Measurements from ENCODE around the gene MAPK1. TPM values are rescaled to one million over a fixed set of nuclear protein-coding genes. Genes with fewer than 3 reads are reported as not detected.
A peak's percentile ranks its signal among the peaks of the same experiment; 100 is the strongest.
"Not testable (repeated sequence)": the region's sequence is repeated elsewhere in the genome, so short reads cannot be mapped to it uniquely, and the experiment has no call there.

The MAPK1 gene
- total RNA-seq, 1 experiment from 2014 or later: 136 TPM

- Histone ChIP-seq H3K4me1 (no peaks in the 10 kb centered on the region), H3K36me3 (ENCODE audit: control insufficient read depth, insufficient read depth, low read length) (no peaks in the 10 kb centered on the region), H3K27me3 (replicated peaks; ENCODE audit: control insufficient read depth, insufficient read depth, low read length) (no peaks in the 10 kb centered on the region), H3K4me3 (ENCODE audit: low read depth, low read length) (no peak overlapping the region), H3K9me3 (no peaks in the 10 kb centered on the region)
- BruUV-seq (replicated peaks): no TSS peak
- intact Hi-C loops (cut with micrococcal nuclease; ENCODE audit: unreplicated experiment): loop anchor here (1.0 kb wide), 1 partner anchor 13 kb away; no protein-coding TSS in a partner anchor
- H3K27ac Mint-ChIP-seq (ENCODE audit: unreplicated experiment): no peak overlapping the region
- no peaks in the 10 kb centered on the region for H3K27me3 Mint-ChIP-seq (ENCODE audit: insufficient read depth, unreplicated experiment)
- TF ChIP-seq CTCF (IDR thresholded peaks at IDR 0.05; ENCODE audit: insufficient read depth in 1 of 2, low read depth in 1 of 2, low read length in 1 of 2, severe bottlenecking in 1 of 2, unreplicated experiment in 1 of 2): peak; percentile 55 to 56
- H3K36me3 Mint-ChIP-seq (ENCODE audit: insufficient read depth, unreplicated experiment): no peaks in the 10 kb centered on the region
- H3K4me3 Mint-ChIP-seq (ENCODE audit: unreplicated experiment): no peak overlapping the region
- peak; percentile 63 to 69 for DNase-seq
- H3K4me1 Mint-ChIP-seq (ENCODE audit: low read depth, unreplicated experiment): peaks cover 4% of the 10 kb centered on the region
- CTCF ChIA-PET: interaction anchor here (0.6 to 1.1 kb wide), 5 partner anchors 9 to 212 kb away, joined by 3 to 15 read pairs (median 4); partner anchors contain the start of gene YPEL1
- POLR2A ChIA-PET: interaction anchor here (1.2 kb wide), 1 partner anchor 10 kb away, joined by 3 read pairs; no protein-coding TSS in a partner anchor
- no peaks in the 10 kb centered on the region for H3K9me3 Mint-ChIP-seq (ENCODE audit: unreplicated experiment)
Observed at GRCh38 chr22:21726650-21727049, 140.8 kb downstream of the MAPK1 start.

GRCh38 chr22:21725956-21726649 is 141.3 kb downstream of the MAPK1 start:
- H3K4me3 ChIP-seq (ENCODE audit: low read depth, low read length): no peak overlapping the region
- H3K4me1 Mint-ChIP-seq (ENCODE audit: low read depth, unreplicated experiment): peaks cover 4% of the 10 kb centered on the region
- BruUV-seq (replicated peaks): no TSS peak
- ChIA-PET POLR2A (interaction anchor here (1.2 kb wide), 1 partner anchor 10 kb away, joined by 3 read pairs; no protein-coding TSS in a partner anchor), CTCF (interaction anchor here (0.6 to 1.1 kb wide), 6 partner anchors 10 to 212 kb away, joined by 3 to 15 read pairs (median 4); partner anchors contain the start of gene YPEL1)
- no peak overlapping the region for H3K27ac Mint-ChIP-seq (ENCODE audit: unreplicated experiment)
- no peaks in the 10 kb centered on the region for H3K27me3 Mint-ChIP-seq (ENCODE audit: insufficient read depth, unreplicated experiment)
- no peaks in the 10 kb centered on the region for H3K36me3 ChIP-seq (ENCODE audit: control insufficient read depth, insufficient read depth, low read length)
- intact Hi-C loops (cut with micrococcal nuclease; ENCODE audit: unreplicated experiment): loop anchor here (1.0 kb wide), 1 partner anchor 13 kb away; no protein-coding TSS in a partner anchor
- no peaks in the 10 kb centered on the region for H3K27me3 ChIP-seq (replicated peaks; ENCODE audit: control insufficient read depth, insufficient read depth, low read length)
- H3K36me3 Mint-ChIP-seq (ENCODE audit: insufficient read depth, unreplicated experiment): no peaks in the 10 kb centered on the region
- no peak overlapping the region for H3K4me3 Mint-ChIP-seq (ENCODE audit: unreplicated experiment)
- DNase-seq: no peak
- H3K9me3 ChIP-seq: no peaks in the 10 kb centered on the region
- H3K4me1 ChIP-seq: no peaks in the 10 kb centered on the region
- no peak for TF ChIP-seq CTCF (IDR thresholded peaks at IDR 0.05; ENCODE audit: insufficient read depth in 1 of 2, low read depth in 1 of 2, low read length in 1 of 2, severe bottlenecking in 1 of 2, unreplicated experiment in 1 of 2)
- no peaks in the 10 kb centered on the region for H3K9me3 Mint-ChIP-seq (ENCODE audit: unreplicated experiment)

- CTCF ChIA-PET; H3K27me3 Mint-ChIP-seq (ENCODE audit: insufficient read depth, unreplicated experiment); H3K27ac Mint-ChIP-seq (ENCODE audit: unreplicated experiment); H3K9me3 Mint-ChIP-seq (ENCODE audit: unreplicated experiment); H3K9me3 ChIP-seq; H3K27me3 ChIP-seq (replicated peaks; ENCODE audit: control insufficient read depth, insufficient read depth, low read length); H3K4me3 ChIP-seq (ENCODE audit: low read depth, low read length); H3K4me1 Mint-ChIP-seq (ENCODE audit: low read depth, unreplicated experiment); H3K36me3 Mint-ChIP-seq (ENCODE audit: insufficient read depth, unreplicated experiment); H3K4me1 ChIP-seq; H3K4me3 Mint-ChIP-seq (ENCODE audit: unreplicated experiment); DNase-seq; BruUV-seq (replicated peaks); POLR2A ChIA-PET; intact Hi-C loops (cut with micrococcal nuclease; ENCODE audit: unreplicated experiment); H3K36me3 ChIP-seq (ENCODE audit: control insufficient read depth, insufficient read depth, low read length): not testable (repeated sequence)
Observed at GRCh38 chr22:21724496-21724895, 142.9 kb downstream of the MAPK1 start.

- intact Hi-C loops (cut with micrococcal nuclease; ENCODE audit: unreplicated experiment); H3K4me3 ChIP-seq (ENCODE audit: low read depth, low read length); H3K4me3 Mint-ChIP-seq (ENCODE audit: unreplicated experiment); H3K9me3 Mint-ChIP-seq (ENCODE audit: unreplicated experiment); H3K4me1 ChIP-seq; BruUV-seq (replicated peaks); H3K27me3 Mint-ChIP-seq (ENCODE audit: insufficient read depth, unreplicated experiment); H3K9me3 ChIP-seq; H3K36me3 Mint-ChIP-seq (ENCODE audit: insufficient read depth, unreplicated experiment); POLR2A ChIA-PET; H3K36me3 ChIP-seq (ENCODE audit: control insufficient read depth, insufficient read depth, low read length); CTCF ChIA-PET; H3K27me3 ChIP-seq (replicated peaks; ENCODE audit: control insufficient read depth, insufficient read depth, low read length); H3K27ac Mint-ChIP-seq (ENCODE audit: unreplicated experiment); DNase-seq; H3K4me1 Mint-ChIP-seq (ENCODE audit: low read depth, unreplicated experiment): not testable (repeated sequence)
Observed at GRCh38 chr22:21721195-21721852, 146.1 kb downstream of the MAPK1 start.

- H3K36me3 Mint-ChIP-seq (ENCODE audit: insufficient read depth, unreplicated experiment); H3K27ac Mint-ChIP-seq (ENCODE audit: unreplicated experiment); intact Hi-C loops (cut with micrococcal nuclease; ENCODE audit: unreplicated experiment); H3K9me3 ChIP-seq; H3K4me3 Mint-ChIP-seq (ENCODE audit: unreplicated experiment); H3K27me3 Mint-ChIP-seq (ENCODE audit: insufficient read depth, unreplicated experiment); H3K9me3 Mint-ChIP-seq (ENCODE audit: unreplicated experiment); DNase-seq; H3K4me1 ChIP-seq; H3K4me1 Mint-ChIP-seq (ENCODE audit: low read depth, unreplicated experiment); BruUV-seq (replicated peaks); H3K4me3 ChIP-seq (ENCODE audit: low read depth, low read length); H3K27me3 ChIP-seq (replicated peaks; ENCODE audit: control insufficient read depth, insufficient read depth, low read length); H3K36me3 ChIP-seq (ENCODE audit: control insufficient read depth, insufficient read depth, low read length): not testable (repeated sequence)
- POLR2A ChIA-PET: interaction anchor here (0.7 to 1.7 kb wide), 2 partner anchors 10 to 16 kb away, joined by 5 to 6 read pairs; partner anchors contain the start of gene YPEL1
- CTCF ChIA-PET: interaction anchor here (0.7 kb wide), 1 partner anchor 30 kb away, joined by 5 read pairs; no protein-coding TSS in a partner anchor
Observed at GRCh38 chr22:21720191-21720859, 147.1 kb downstream of the MAPK1 start.
